GM10248 (cell line): ENCODE data around the gene OR51I2.

ENCODE experiments used
- CTCF ChIA-PET: fragments of 300-600 bp; sonication (Branson Sonifier 250); formaldehyde crosslinking; extraction: SDS; loops from one replicate; lab custom pipeline; 2021; ENCODE audit warnings: antibody characterized with exemption; lab: Yijun Ruan, JAX
- POLR2A ChIA-PET: fragments of 350-650 bp; sonication (Branson Sonifier 250); formaldehyde crosslinking; extraction: SDS; loops from one replicate; lab custom pipeline; 2020; ENCODE audit warnings: antibody characterized with exemption; lab: Yijun Ruan, JAX
- DNase-seq: peaks from one replicate; pipeline ENCODE4 v3.0.0; 2012; ENCODE audit errors: extremely low spot score
- CTCF ChIP-seq: IDR thresholded peaks from 2 replicates; pipeline ENCODE4 v1.5.1; 2012; ENCODE audit warnings: mild to moderate bottlenecking, low read depth; ENCODE audit errors: extremely low read depth, missing control alignments, control extremely low read depth

Gene OR51I2

GRCh38 chr11:5443835-5444393 is 5.2 kb upstream of the OR51I2 start:
- no peak for TF ChIP-seq CTCF
- DNase-seq = no peak
- CTCF ChIA-PET = no interaction called here
- POLR2A ChIA-PET = no interaction called here

GRCh38 chr11:5449432-5449831 is 309 bp downstream of the OR51I2 start:
- ChIA-PET CTCF (interaction anchor here (0.9 to 2.2 kb wide), 3 partner anchors 10 to 27 kb away, joined by 3 to 7 read pairs (median 4); no protein-coding TSS in a partner anchor), POLR2A (no interaction called here)
- DNase-seq = no peak
- TF ChIP-seq CTCF = no peak

GRCh38 chr11:5460983-5461621 is 12.0 kb downstream of the OR51I2 start:
- TF ChIP-seq CTCF = no peak

DNA sequence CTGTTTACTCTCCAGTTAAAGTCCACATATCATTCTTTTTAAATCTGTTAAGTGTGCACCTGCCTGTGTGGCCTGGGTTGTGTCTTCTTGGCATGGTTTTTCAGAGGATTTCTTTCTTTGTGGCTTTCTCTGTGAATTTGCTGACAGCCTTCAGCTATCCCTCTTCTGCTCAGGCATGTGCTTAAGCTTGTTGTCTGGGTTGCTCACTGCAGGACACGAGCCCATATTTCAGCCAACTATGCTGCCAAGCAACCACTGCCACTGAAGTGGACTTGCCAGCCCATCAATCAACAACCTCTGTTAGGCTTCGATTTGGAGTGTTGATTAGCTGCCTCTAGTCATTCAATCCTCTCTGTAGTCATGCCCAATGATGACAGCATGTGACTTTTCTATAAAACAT is 18.4 kb downstream of the OR51I2 start:
- no peak for DNase-seq
- TF ChIP-seq CTCF = no peak
- POLR2A ChIA-PET = no interaction called here
- CTCF ChIA-PET = interaction anchor here (1.4 to 2.2 kb wide), 2 partner anchors 9 to 19 kb away, joined by 3 to 15 read pairs; no protein-coding TSS in a partner anchor

More at GRCh38 chr11:5460983-5461621, 12.0 kb downstream of the OR51I2 start:
- POLR2A ChIA-PET = no interaction called here
- CTCF ChIA-PET = no interaction called here
- DNase-seq = no peak

GRCh38 chr11:5473921-5474320 is 24.8 kb downstream of the OR51I2 start:
- no peak for TF ChIP-seq CTCF
- POLR2A ChIA-PET = no interaction called here
- DNase-seq = no peak

DNA sequence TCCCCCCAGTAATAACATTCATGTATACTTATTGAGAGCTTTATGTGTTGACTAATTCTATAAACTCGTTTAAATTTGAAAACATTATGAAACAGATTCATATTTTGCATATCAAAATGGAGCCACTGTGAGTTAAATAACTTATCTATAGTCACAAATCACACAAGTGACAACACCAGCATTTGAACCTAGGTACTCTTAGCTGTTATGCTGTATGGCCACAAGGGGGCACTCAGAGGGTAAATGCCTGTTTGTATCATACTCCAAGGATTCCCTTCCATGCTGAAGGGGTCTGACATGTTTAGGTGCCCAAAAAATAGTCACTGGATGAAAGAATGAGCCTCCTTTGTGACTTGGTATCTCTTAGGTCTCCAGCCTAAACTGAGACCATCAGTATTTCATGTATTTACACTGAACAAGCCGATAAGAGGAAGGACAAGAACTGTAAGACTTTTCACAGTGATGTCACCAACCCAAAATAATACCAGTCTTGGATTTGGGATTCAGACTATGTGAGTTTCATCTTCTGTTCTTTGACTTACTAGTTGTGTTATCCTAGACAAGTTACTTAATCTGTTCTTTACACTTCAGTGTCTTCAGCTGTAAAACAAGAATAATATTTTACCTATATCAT is 27.2 kb downstream of the OR51I2 start:
- ChIA-PET CTCF (interaction anchor here (0.7 to 2.8 kb wide), 23 partner anchors 9 to 878 kb away, joined by 3 to 15 read pairs (median 4); partner anchors contain the start of genes OR51I2, OR52N2 and UBQLNL), POLR2A (interaction anchor here (0.5 kb wide), 1 partner anchor 209 kb away, joined by 4 read pairs; no protein-coding TSS in a partner anchor)
- DNase-seq = peak; percentile 68
- TF ChIP-seq CTCF = peak; percentile 83

More at GRCh38 chr11:5473921-5474320, 24.8 kb downstream of the OR51I2 start:
- CTCF ChIA-PET = no interaction called here
